Lower lobe of right lung (tissue), 2 donors: Measurements from ENCODE around the gene ATXN8OS. TPM values are rescaled to one million over a fixed set of nuclear protein-coding genes. Genes with fewer than 3 reads are reported as not detected.

Source experiments
- ATAC-seq, 2 donors: fragments of 200-7000 bp; cut with Tn5 transposase; one replicate each; pipeline ENCODE4 v1.9.1; 2020 to 2022; ENCODE audit warnings: mild to moderate bottlenecking in 2 of 2, moderate library complexity in 2 of 2
- DNase-seq: peaks from one replicate; pipeline ENCODE4 v3.0.0-alpha.2; 2020
- H3K27ac ChIP-seq: fragments of 200-600 bp; one replicate; pipeline ENCODE4 v1.8.0; 2022
- H3K27me3 ChIP-seq: fragments of 200-600 bp; one replicate; pipeline ENCODE4 v1.8.0; 2022; ENCODE audit warnings: low read depth
- H3K36me3 ChIP-seq: fragments of 200-600 bp; one replicate; pipeline ENCODE4 v1.8.0; 2022; ENCODE audit warnings: mild to moderate bottlenecking
- H3K4me1 ChIP-seq: fragments of 200-600 bp; one replicate; pipeline ENCODE4 v1.8.0; 2022
- H3K4me3 ChIP-seq: fragments of 200-600 bp; one replicate; pipeline ENCODE4 v1.8.0; 2022; ENCODE audit warnings: mild to moderate bottlenecking
- H3K9me3 ChIP-seq: fragments of 200-600 bp; one replicate; pipeline ENCODE4 v1.8.0; 2022
- intact Hi-C: fragments of 100-400 bp; cut with DNase I; formaldehyde crosslinking; loops from one replicate; pipeline ENCODE4 v1.11.0; 2022
- long read RNA-seq: library from polyadenylated mRNA; unstranded; transcript quantifications from one replicate; pipeline ENCODE4 v2.0.0, GENCODE V29; 2021
- total RNA-seq: library from RNA; stranded (reverse); fragmentation: NEBNext Ultra II Directional; extraction: Animal tissue kit (Norgen Biotek cat#: 25700); gene quantifications from one replicate; pipeline ENCODE4 v1.2.1, GENCODE V29; 2021
- TF ChIP-seq, protein P1 (sequence below): fragments of 200-600 bp; IDR thresholded peaks from one replicate; pipeline ENCODE4 v1.8.0; 2022; ENCODE audit warnings: antibody characterized with exemption, mild to moderate bottlenecking
- donor health status: DM: no; HTN: yes; CAD: no; lungs with severe emphysema.

Gene ATXN8OS
- not detected for total RNA-seq
- long read RNA-seq, result 0 reads

DNA sequence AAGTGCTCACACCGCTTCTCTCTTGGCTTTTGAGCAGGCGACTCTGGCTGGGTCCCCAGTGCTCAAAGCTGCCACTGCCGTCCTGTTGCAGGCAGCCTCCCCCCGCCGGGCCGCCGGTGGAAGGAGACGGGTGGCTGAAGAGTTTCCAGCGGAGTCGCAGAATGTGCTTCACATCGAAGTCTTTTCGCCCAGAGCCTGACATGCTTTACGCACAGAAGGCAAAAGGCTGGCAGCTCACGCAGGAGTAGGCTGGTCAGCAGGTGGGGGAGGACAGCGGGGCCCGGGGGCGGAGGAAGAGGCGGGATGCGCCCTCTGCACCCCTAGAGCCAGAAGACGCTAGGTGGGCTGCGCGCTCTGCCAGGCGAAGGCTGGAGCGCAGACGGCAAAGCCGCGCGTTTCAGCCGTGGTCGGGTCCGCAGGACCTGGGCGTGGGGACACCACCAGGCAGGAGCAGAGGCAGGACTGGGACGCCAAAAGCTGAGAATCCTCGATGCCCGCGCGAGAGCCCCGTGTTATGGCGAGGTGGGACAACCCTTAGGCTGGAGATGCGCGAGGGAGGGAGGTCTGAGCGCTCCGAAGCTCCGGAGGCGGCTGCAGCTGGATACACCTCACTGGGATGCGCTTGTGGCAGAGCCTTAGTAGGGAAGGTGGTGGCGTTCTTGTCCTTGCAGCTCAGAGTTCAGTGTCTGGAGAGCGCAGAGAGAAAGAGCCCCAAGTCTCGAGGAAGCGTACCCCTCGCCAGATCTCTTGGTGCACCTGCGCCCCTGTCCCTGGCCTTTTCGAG, at the start of gene ATXN8OS:
ATXN8OS (plus strand) TSS at position 329 of the 784 bp plus-strand sequence.
- no peaks in the 10 kb centered on the region for H3K9me3 ChIP-seq
- H3K4me1 ChIP-seq, result no peaks in the 10 kb centered on the region
- TF ChIP-seq, protein P1, sequence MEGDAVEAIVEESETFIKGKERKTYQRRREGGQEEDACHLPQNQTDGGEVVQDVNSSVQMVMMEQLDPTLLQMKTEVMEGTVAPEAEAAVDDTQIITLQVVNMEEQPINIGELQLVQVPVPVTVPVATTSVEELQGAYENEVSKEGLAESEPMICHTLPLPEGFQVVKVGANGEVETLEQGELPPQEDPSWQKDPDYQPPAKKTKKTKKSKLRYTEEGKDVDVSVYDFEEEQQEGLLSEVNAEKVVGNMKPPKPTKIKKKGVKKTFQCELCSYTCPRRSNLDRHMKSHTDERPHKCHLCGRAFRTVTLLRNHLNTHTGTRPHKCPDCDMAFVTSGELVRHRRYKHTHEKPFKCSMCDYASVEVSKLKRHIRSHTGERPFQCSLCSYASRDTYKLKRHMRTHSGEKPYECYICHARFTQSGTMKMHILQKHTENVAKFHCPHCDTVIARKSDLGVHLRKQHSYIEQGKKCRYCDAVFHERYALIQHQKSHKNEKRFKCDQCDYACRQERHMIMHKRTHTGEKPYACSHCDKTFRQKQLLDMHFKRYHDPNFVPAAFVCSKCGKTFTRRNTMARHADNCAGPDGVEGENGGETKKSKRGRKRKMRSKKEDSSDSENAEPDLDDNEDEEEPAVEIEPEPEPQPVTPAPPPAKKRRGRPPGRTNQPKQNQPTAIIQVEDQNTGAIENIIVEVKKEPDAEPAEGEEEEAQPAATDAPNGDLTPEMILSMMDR, result no peak
- ATAC-seq, result peak; percentile 12 to 30
- H3K27ac ChIP-seq, result no peak within 1 kb of the TSS
- H3K36me3 ChIP-seq, result no peaks in the 10 kb centered on the region
- DNase-seq, result peak; percentile 39
- no peaks in the 10 kb centered on the region for H3K27me3 ChIP-seq
- H3K4me3 ChIP-seq, result no peak within 1 kb of the TSS
- intact Hi-C loops, result no loop called here

DNA sequence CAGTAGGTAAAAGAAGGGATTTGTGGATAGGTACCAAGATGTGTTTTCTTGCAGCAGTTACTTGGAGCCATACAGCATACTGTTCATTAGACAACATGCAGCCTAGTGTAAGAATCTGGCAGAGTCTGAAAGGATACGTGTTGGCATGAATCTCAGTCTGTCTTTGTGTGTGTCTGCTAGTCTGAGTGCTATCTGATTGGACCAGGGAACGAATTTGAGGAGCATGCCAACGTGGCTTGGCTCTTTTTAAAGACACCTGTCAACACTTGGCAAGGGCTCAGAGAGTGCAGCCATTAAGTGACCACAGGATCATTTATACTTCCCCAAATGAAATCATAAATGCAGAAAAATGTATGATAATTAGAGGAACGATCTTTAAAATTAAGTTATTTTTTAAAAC, 27.6 kb upstream of the ATXN8OS start:
- Histone ChIP-seq H3K27ac (no peak overlapping the region), H3K36me3 (no peaks in the 10 kb centered on the region), H3K27me3 (no peaks in the 10 kb centered on the region), H3K4me3 (no peak overlapping the region), H3K9me3 (no peaks in the 10 kb centered on the region), H3K4me1 (no peaks in the 10 kb centered on the region)
- DNase-seq, result no peak
- TF ChIP-seq, protein P1, result no peak
- intact Hi-C loops, result no loop called here
- ATAC-seq, result no peak

DNA sequence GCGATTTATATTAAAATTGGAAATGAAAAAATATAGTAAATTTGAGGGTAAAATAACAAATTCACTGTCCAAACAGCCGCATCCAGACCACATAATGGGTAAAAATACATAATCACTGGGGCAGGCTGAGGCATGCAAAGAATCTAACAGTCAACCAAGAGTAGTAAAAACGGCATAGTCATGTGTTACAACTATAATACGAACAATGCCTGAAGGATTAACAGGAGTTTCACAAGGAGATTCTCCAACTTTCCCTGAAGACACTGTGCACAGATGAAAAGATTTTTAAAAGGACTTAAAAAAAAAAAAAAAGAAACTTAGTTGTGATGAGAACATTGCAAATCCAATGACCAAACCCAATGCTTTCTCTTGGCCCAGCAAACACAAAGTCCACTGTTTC, 20.4 kb upstream of the ATXN8OS start:
- no peaks in the 10 kb centered on the region for H3K36me3 ChIP-seq
- DNase-seq, result no peak
- H3K27me3 ChIP-seq, result no peaks in the 10 kb centered on the region
- H3K4me1 ChIP-seq, result no peaks in the 10 kb centered on the region
- no peak overlapping the region for H3K27ac ChIP-seq
- no peak overlapping the region for H3K4me3 ChIP-seq
- no peaks in the 10 kb centered on the region for H3K9me3 ChIP-seq
- TF ChIP-seq, protein P1, result no peak
- no peak for ATAC-seq
- intact Hi-C loops, result no loop called here

DNA sequence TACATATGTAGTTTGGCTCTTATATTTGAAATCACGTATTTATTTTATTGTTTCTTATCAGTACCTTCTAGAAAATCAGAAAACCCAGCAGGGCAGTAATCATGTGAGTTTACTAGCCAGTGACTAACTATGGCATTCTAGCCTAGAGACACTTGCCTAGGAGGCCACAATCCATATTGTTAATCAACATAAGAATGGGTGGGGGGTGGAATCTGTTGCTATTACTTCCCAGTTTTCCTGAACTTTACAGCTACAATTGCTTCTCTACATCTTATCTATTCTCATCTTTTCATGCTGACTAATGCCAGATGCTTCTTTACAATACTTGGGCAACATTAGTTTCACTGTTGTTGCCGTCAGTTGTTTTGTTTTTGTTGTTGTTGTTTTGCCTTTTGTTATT, 18.7 kb upstream of the ATXN8OS start:
- TF ChIP-seq, protein P1, result no peak
- no peak for ATAC-seq
- Histone ChIP-seq H3K36me3 (no peaks in the 10 kb centered on the region), H3K9me3 (no peaks in the 10 kb centered on the region), H3K27ac (no peak overlapping the region), H3K4me3 (no peak overlapping the region), H3K4me1 (no peaks in the 10 kb centered on the region), H3K27me3 (no peaks in the 10 kb centered on the region)
- no peak for DNase-seq
- intact Hi-C loops, result no loop called here

DNA sequence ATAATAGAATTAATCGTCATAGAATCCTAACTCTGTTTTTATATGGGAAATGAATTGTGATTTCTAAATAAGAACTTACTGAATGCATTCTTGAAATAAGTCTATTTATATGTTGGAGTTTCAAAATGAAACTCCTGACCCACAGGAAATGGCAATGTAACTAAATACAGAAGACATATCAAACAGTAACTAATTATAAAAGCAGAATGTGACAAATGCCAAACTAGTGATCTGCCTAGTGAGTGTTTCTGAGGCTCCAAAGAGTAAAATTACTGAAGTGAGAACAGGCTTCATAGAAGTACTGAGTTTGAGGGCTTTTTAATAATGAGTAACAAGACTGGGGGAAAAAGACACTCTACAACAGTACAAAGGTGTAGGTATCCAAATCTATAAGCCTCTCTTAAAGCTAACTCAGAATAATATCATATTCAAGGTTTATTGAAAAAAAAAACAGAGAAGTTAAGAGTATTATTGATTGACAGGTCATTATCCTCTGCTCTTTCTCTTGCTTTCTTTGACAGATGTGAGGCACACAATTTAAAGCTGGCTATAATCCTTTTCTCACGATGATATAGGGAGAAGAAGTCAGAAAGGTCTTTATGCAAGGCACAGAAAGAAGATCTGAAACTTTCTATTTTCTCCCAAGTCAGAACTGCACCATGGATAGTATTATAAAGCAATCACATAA, 17.4 kb upstream of the ATXN8OS start:
- no peaks in the 10 kb centered on the region for H3K27me3 ChIP-seq
- no peak overlapping the region for H3K27ac ChIP-seq
- intact Hi-C loops, result no loop called here
- H3K36me3 ChIP-seq, result no peaks in the 10 kb centered on the region
- TF ChIP-seq, protein P1, result no peak
- H3K4me3 ChIP-seq, result no peak overlapping the region
- no peak for DNase-seq
- H3K9me3 ChIP-seq, result no peaks in the 10 kb centered on the region
- no peaks in the 10 kb centered on the region for H3K4me1 ChIP-seq
- ATAC-seq, result no peak
